GM18951 (cell line): Measurements from ENCODE around the gene ARHGAP24.
"Not testable (repeated sequence)": the region's sequence is repeated elsewhere in the genome, so short reads cannot be mapped to it uniquely, and the experiment has no call there.

Experiments
- POLR2A ChIP-seq: IDR thresholded peaks from 4 replicates; pipeline ENCODE4 v1.6.1; 2011; ENCODE audit warnings: mild to moderate bottlenecking; ENCODE audit not compliant: insufficient read length, insufficient read depth; ENCODE audit errors: extremely low read depth
- in situ Hi-C: fragments of 300-500 bp; cut with MboI; formaldehyde crosslinking; loops from one replicate; pipeline ENCODE4 v1.12.0; 2022; ENCODE audit warnings: low sequenced_read_pairs, mixed read lengths, inconsistent platforms; ENCODE audit not compliant: unreplicated experiment

Gene ARHGAP24

DNA sequence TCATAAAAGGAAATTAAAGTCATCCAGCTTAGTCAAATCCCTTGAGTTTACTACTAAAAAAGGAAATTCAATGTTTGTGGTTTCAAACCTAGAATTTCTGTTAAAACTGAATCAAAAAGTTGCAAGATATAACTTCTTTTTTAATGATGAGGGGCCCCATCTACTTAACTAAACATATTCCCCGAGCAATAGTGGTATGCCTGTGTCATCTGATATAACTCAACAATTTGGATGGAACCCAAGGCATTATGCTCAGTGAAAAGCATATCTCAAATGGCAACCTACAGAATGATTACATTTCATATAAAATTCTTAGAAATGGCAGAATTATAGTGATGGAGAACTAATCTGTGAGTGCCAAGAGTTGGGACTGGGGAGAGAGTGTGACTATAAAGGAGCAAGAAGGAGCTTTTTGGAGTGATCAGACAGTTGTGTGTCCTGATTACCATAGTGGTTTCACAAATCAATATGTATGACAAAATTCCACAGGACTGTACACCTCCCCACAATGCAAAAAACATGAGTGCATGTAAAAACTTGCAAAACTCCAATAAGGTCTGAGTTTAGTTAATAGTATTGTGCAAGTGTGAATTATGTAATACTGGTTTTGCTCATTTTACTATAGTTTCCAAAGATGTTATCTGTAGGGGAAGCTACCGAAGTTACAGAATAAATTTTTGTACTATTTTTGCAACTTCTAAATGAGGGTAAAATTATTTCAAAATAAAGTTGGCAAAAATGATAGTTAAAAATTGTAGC, 323.2 kb downstream of the ARHGAP24 start:
- TF ChIP-seq POLR2A, result no peak
- in situ Hi-C loops, result no loop called here

DNA sequence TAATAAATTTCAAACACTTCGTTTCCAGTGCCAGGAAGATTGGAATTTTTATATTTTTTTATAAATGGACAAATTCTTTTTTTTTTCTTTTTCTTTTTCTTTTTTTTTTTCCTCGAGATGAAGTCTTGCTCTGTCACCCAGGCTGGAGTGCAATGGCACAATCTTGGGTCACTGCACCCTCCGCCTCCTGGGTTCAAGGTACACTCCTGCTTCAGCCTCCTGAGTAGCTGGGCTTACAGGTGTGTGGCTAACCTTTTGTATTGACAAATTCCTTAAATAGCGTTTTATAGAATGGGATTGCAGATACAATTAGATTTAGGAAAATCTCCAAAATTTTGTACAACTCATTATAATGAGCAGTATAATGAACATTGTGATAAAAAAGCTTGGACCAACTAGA, 328.9 kb downstream of the ARHGAP24 start:
- in situ Hi-C loops, result no loop called here
- TF ChIP-seq POLR2A, result no peak

DNA sequence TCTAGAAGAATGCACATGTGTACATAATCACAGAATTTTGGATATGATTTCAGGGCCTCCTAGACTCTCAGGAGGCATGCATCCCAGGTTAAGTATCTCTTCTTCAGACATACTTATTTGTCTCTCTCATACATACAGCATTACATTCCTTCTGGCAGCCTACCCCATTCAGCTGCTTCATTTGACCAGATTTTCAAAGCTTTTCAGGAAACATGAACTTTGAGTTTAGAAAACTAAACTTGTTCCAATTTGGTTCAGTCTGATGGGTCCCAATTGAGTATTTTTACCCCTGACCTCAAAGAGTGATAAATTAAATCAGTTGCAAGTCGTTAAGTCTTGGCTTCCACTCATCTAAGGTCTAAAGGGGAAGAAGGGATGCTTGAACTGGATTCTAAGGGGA, 330.9 kb downstream of the ARHGAP24 start:
- no peak for TF ChIP-seq POLR2A
- in situ Hi-C loops, result no loop called here

GRCh38 chr4:85806334-85806733, 331.4 kb downstream of the ARHGAP24 start:
- no peak for TF ChIP-seq POLR2A
- in situ Hi-C loops, result no loop called here

GRCh38 chr4:85807247-85807950, 332.4 kb downstream of the ARHGAP24 start:
- TF ChIP-seq POLR2A, result no peak
- in situ Hi-C loops, result no loop called here

- TF ChIP-seq POLR2A, result no peak
- in situ Hi-C loops, result no loop called here
These were observed 333.2 kb downstream of the ARHGAP24 start for GRCh38 chr4:85808104-85808503.

DNA sequence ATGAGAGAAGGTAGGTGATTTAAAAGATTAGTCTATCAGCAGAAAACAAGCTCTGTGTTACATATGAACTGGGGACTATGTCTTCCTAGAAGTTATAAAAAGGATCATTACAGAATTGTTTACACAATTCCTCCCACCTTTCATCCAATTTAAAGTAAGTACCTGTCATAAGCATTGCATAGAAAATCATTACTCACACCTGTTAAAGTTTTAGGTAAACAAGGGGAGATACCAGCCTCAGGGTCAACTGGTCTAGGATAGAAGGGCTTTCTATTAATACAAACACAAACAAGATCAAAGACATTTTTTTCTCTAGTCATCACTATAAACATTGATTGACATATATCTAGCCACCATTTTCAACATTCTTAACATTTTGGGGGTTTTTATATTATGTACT, 333.9 kb downstream of the ARHGAP24 start:
- in situ Hi-C loops, result no loop called here
- no peak for TF ChIP-seq POLR2A

DNA sequence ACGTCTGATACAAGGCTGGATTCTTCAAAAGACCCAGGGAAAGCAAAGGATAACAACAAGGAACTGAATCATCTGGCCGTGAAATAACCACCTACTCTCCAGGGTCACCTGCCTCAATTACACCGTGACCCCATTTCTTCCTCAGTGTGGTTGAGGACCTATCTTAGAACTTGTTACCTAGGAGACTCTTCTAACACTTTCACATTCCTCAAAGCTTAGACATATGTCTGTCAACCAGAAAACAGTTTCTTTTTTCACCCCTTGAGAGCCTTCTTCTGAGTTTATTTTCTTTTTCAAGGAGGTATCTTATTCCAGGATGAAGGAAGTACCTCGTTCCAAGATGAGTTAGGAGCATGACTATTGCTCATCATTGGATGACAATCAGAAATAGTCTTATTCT, 337.8 kb downstream of the ARHGAP24 start:
- TF ChIP-seq POLR2A, result no peak
- in situ Hi-C loops, result no loop called here

DNA sequence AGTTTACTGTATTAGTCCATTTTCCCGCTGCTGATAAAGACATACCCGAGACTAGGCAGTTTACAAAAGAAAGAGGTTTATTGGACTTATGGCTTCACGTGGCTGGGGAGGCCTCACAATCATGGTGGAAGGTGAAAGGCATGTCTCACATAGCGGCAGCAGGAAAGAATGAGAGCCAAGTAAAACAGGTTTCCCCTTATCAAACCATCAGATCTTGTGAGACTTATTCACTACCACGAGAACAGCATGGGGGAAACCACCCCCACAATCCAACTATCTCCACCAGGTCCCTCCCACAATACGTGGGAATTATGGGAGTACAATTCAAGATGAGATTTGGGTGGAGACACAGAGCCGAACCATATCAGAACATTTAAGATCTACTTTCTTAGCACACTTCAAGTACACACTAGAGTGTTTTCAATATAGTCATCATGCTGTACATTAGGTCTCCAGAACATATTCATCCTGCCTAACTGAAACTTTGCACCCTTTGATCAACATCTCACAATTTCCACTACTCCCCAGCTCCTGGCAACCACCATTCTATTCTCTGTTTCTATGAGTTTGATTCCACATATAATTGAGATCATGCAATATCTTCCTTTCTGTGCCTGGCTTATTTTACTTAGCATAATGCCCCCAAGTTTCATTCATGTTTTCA, 341.0 kb downstream of the ARHGAP24 start:
- TF ChIP-seq POLR2A, result no peak
- in situ Hi-C loops, result no loop called here

DNA sequence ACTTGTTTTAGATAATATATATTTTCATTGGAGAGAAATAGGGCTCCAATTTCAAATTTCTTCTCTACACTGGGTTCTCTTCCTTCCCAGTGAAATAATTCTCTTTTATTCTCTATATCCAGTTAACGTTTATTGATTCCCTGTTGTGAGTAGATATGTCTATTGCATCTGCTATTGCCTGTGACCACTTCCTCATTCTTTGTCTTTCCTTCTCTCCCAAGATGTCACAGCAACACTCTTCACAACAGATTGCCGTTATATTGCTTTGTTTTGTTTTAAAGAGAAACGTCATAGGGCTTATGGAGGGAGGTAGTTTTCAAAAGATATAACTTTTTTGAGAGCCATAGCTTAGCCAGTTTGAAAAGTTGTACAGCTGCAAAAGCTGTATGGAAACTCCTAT, 343.8 kb downstream of the ARHGAP24 start:
- in situ Hi-C loops, result no loop called here

GRCh38 chr4:85820101-85820500, 345.2 kb downstream of the ARHGAP24 start:
- in situ Hi-C loops, result not testable (repeated sequence)

More for the DNA sequence above, 343.8 kb downstream of the ARHGAP24 start:
- no peak for TF ChIP-seq POLR2A

DNA sequence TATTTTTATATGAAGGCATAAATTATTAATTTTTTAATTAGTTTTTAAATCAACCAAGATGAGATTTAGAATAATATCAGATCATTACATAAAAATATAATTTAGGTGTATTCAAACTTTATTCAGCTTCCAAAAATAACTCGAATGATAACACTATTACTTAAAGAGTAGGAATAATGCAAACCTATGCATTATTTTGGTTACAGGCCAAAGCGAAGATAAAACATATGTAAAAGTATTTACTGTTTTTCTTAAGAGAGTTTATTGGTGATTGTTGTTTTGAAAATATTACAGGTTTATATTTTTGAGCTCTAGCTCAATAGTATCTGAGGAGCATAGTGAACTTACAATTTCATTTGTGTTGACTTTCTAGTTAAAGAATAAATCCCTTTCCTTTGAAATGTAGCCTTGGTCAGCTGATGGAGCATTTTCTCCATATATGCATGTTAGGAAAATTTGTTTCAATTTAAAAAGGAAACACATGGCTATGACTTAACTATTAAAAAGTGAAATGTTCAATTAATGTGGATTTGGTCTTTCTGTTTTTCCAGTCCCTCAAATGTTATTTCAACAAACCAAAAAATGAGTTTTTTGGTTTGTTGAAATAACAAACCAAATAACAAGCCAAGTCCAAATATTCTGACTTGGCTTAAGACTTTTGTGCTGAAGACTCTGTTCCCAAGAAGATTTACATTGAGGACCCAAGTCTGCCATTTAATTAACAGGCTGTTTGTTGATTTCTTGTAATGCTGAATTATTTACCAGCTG, 346.9 kb downstream of the ARHGAP24 start:
- in situ Hi-C loops, result no loop called here
- TF ChIP-seq POLR2A, result no peak

- TF ChIP-seq POLR2A, result no peak
- in situ Hi-C loops, result no loop called here
These were observed 348.3 kb downstream of the ARHGAP24 start for GRCh38 chr4:85823295-85823694.
